Islet of Langerhans (tissue), 1 donor: ENCODE measurements around the gene LUC7L3.

Source experiments
- FAIRE-seq: peaks from one replicate; lab custom pipeline; 2011; peaks lifted over from hg19 to GRCh38; lab: Jason Lieb, UNC

The LUC7L3 gene

DNA sequence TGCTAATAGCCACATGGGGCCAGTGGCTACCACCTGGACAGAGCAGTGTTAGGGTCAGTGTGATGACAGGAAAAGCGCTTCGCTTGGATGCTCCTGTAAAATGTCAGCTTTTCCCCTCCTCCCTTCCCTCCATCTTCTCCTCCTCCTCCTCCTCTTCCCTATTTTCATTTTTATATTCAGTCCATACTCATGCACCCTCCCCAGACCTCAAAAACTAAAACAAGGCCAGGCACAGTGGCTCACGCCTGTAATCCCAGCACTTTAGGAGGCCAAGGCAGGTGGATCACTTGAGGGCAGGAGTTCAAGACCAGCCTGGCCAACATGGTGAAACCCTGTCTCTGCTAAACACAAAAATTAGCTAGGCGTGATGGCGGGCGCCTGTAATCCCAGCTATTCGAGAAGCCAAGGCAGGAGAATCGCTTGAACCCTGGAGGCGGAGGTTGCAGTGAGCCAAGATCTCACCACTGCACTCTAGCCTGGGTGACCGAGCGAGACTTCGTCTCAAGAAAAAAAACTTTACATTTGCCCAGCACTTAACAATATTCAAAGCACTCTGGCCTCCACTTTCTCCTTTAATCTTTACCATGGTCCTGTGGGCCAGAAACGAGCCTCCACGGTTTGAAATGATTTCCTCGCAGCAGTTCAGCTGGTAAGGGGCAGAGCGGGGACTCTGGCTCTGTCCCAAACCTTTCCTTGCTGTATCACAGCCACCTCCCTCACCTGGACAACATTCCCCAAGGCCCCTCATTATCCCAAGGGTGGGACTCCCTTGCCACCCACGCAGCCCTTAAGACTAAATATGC lies 33.5 kb upstream of the LUC7L3 start:
- no peak for FAIRE-seq

DNA sequence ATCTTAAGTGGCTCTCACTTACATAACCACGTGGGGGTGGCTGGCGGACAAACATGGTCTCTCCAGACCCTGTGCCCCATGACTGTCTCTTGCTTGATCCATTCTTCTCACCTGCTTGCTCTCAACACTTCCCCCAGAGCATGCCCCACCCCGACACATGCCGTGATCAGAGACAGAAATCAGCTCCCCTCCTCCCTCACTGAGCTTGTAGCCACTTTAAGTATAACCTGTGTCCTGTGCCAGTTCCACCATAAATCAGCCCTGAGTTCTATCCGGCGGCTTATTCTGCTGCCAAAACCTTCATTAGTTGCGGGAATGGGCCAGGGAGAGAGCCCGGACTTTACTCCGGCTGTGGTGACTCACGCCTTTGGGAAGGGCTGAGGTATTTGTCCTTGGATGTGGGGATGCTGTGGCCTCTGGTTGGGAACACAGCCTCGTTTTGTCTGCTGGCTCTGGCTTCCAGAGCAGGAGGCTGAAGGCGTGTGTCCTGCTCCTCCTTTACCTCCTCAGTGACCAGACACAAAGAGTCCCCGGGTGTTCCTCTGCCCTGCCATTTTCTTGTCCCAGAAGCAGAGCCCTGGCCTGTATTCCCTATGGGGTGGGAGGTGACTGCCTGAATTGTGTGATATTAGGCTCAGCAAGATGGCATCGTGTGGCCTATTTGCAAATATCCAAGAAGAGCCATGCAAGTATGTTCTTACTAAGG lies 32.8 kb upstream of the LUC7L3 start:
- no peak for FAIRE-seq

DNA sequence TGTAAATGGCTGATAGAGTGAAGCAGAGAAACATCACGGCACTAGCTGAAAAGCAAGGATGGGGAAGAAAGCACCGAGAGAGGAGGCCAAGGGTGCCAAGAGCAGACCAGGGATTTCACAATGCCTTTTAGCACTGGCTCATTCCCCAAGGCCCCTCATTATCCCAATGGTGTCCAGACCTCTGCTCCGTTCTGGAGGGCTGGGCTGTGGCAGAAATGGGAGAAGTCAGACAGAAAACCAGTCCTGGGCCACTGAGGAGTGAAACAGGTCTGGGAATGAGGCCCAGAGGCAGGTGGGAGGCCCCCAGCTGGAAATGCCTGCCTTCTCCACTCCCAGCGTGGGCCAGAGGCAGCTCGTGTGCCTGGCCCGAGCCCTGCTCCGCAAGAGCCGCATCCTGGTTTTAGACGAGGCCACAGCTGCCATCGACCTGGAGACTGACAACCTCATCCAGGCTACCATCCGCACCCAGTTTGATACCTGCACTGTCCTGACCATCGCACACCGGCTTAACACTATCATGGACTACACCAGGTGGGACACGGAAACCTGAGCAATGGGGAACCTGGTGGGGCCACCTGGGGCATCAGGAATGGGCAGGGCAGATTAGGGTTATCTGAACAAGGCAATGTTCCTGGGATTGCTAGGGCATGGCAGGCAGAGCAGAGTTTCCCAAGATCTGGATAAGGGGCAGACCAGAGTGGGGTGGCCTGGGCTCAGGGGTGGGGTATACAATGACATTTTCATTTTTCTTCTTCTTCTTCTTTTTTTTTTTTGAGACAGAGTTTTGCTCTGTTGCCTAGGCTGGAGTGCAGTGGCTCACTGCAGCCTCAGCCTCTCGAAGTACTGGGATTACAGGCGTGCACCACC lies 32.0 kb upstream of the LUC7L3 start:
- FAIRE-seq: no peak

DNA sequence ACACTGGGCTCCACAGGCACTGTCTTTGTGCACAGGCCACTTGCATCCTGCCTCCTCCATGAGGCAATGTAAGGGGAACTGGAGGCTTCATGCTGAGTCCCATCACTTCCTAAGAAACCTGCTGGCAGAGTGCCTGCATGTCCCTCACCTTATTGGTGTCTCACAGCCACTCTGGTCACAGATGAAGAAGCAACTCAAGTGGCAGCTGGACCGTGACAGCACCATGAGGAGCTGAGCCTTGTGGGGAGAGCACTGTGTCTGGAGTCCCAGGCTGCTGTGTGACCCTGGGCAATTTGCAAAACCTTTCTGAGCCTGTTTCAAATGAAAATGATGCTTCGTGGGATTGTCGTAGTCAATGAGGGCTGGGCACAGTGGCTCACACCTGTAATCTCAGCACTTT lies 31.2 kb upstream of the LUC7L3 start:
- FAIRE-seq: no peak

DNA sequence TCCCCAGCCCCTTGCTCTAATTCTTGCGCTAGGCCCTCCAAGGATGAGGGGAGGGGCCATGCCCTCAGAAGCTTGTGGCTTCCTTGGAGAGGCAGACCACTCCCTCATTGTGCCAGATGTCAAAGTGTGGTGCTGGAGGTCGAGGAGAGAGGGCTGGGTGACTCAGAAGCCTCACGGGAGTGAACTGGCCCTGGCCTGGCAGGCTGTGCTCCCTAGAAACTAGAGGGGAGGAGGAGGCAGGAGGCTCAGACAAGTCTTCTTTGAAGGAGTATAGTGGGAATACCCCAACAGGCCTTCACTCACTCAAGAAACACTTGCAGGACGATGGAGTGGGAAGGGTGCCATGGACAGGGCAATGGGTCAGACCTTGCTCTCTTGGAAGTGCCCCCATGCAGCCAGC lies 30.2 kb upstream of the LUC7L3 start:
- FAIRE-seq: no peak

DNA sequence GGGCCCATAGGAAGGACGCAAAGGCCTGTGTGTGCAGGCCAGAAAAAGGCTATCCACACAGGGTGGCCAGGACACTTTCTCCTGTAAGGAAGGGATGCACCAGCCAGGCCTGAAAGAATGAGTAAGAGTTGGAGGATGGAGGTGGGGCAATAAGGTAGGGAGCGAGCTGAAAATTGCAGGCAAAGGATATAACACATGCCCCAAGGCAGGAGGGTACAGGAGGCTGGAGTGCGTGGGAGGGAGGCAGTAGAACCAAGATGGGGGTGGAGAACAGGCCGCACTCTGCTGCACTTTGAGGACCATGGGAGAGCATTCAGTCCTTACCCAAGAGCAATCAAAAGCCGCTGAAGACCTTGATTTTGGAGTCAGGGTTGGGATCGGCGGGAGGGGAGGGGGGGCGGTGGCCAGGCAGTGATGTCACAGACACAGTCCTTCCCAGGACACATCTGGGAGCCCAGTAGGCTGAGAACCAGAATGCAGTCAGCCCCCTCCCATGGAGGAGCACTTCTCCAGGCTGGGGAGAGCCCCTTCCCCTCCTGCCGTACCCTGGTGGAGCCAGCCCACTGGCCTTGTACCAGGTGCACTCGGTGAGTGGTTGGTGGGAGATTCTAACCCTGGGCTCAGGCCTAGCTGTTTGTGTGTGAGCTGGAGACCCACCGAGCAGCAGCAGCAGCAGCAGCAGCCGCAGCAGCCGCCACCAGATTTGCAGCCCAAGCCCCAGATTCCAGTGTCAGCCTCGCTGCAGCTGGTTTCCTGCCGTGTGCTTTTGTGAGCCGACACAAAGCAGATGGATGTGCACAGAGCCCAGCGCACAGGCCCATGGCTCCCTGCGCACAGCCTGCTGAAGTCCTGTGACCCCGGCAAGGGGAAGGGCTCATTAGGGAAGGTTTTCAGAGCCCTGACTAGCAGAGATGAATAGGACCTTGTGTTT lies 29.2 kb upstream of the LUC7L3 start:
- no peak for FAIRE-seq

DNA sequence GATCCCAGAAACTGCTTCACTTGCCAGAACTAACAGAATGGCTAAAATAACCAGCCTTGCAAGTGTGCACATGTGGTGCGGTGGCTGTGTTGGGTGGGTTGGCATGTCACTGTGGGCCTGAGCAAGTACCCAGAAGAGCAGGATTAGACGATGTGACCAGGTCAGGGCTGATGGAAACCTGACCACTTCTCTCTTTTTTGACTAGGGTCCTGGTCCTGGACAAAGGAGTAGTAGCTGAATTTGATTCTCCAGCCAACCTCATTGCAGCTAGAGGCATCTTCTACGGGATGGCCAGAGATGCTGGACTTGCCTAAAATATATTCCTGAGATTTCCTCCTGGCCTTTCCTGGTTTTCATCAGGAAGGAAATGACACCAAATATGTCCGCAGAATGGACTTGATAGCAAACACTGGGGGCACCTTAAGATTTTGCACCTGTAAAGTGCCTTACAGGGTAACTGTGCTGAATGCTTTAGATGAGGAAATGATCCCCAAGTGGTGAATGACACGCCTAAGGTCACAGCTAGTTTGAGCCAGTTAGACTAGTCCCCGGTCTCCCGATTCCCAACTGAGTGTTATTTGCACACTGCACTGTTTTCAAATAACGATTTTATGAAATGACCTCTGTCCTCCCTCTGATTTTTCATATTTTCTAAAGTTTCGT lies 28.4 kb upstream of the LUC7L3 start:
- FAIRE-seq: no peak

DNA sequence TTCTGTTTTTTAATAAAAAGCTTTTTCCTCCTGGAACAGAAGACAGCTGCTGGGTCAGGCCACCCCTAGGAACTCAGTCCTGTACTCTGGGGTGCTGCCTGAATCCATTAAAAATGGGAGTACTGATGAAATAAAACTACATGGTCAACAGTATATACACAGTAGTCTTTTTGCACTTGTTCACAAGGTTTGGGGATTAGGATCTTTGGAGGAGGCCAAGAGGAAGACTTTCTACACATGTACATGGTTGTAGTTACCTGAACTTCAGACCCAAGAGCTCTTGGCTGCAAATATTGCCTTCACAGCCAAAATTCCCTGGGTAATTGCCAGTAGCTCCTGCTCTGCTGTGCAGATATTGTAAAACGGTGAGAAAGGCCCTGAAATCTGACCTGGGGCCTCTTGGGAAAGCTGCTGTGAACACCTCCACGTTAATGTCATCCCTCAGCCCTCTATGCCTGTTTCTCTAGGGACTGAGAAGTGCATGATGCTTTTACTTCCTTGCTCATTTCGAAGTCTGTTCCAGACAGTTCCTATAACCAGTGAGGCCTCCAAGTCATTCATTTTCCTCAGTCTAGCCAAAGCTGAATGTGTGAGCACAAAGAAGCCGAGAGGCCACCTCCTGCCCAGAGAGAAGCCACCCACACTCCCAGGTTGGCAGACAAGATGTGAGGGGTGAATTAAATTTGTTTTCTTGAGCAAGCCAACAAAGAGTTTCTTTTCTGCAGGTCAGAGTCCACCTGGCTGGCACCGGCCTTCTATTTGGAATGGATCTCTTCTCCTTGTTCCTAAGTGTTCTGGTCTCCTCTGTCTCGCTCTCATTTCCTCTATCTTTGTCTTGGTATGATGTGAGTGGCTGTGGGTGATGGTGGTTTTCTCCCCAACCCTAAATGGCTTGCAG lies 27.6 kb upstream of the LUC7L3 start:
- no peak for FAIRE-seq

DNA sequence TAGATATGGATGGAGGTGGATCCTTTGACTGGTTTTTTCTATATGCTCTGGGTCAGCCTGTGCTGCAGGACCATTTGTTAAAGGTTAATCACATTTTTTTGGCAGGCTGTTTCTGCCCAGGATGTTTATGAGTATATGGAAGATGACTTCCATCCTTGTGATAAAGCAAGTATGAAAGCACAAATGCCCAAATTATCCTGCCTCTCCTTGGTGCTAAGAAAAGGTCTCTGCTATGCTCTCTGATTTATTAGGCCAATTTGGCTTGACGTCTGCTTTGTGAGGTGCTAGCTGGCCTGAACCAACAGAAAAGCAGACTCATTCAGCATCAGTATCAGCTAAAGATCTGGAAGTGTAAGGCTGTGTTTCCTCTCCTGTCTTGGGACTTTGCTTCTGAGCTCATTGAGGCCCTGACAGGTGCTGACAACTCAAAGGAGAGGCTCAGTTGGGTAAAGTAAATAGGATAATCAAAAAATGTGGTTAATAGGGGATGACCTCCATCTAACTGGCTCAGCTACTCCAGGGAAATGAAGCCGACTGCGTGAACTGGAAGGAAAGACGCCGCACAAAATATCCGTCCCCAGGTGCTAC lies 26.9 kb upstream of the LUC7L3 start:
- FAIRE-seq: no peak

DNA sequence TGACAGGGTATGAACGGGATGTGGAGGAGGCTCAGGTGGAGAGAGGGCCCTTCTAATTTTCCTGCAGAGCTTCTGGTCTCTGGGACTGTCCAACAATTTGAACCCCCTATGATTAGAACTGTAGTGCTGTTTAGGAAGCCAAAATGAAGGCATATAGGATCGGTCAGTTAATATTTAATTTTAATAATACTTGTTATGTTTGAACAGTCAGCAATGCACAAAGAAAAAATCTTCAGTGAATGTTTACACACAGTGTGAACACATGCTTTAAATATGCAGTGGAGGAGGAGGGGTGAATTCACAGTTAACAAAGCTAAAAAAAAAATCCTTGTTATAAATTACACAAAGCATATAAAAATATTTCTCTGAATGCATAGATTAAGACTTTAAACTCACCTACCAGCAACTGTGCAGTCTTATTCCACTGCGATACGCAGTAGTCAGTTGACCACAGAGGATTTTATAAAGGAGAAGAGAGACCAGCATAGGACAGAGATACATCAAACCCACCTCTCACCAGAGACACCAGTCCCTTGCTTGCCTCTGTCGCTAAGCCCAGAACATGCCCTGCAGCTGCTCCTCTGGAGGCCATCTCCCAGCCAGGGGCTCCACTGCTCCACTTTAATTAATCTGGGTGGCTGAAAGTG lies 26.2 kb upstream of the LUC7L3 start:
- peak; percentile 41 for FAIRE-seq

DNA sequence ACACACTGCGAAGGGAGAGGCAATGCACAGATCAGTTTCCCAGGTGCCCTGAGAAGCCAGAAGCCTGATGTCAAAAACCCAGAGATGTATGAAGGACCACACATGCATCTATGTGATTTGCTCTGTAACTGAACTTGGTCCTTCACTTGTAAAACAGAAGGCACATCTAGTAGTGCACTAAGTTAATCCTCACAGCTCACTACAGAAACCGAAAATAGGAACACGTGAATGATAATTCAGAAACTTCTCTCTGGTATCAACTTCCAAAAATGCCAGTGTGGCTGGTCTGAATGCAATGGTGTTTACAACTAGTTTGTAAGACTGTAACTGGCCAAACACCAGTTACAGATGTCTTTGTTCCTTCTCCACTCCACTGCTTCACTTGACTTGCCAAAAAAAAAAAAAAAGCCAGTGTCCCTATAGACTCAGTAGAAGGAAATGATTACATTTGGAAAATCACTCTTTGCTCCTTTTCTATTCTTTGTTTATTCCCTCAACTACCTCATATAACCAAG lies 23.0 kb upstream of the LUC7L3 start:
- no peak for FAIRE-seq

DNA sequence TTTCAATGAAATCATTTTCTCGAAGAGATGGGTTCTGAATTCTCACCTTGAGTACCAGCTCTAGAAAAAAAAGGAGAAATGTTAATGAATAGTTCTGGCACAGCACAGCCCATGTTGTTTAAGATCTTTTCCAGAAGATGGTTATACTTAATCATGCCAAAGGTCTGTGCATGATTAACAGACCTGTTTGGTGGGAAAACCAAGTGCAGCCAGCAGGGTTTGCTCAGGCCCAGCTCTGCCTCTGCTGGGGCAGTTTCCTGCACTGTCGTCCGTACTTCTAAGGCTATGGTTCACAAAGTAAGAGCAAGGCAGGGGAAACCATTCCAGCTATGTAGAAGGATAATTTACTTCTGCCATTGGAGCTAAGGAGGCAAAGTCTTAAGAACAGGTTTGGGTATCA lies 22.3 kb upstream of the LUC7L3 start:
- FAIRE-seq: no peak

DNA sequence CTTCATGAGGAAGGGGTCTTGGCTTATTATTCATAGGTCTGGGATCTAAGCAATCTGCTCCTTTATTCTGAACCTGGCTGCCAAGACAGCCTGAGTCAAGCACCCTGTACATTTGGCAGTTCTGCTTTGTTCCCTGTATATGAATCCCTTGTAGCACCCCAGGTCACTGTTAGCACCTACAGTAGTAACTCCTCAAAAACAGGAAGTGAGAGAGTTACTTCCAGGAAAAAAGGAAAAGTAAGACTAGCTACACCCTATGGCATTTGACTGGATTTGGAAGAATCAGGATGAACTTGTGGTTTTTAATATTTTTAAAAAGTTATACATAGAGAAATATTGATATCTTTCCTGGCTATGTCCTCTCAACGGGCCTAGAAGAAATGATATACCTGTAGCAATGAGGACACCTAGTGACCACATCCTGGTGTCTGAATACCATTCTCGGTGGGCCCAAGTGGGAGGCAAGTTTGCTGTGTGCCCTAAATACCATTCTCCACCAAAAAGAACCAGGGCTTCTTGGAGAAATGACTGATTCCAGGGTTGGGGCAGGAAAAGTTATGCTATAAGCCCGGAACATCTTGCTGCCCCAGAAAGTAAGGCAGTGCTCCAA lies 21.6 kb upstream of the LUC7L3 start:
- FAIRE-seq: no peak

DNA sequence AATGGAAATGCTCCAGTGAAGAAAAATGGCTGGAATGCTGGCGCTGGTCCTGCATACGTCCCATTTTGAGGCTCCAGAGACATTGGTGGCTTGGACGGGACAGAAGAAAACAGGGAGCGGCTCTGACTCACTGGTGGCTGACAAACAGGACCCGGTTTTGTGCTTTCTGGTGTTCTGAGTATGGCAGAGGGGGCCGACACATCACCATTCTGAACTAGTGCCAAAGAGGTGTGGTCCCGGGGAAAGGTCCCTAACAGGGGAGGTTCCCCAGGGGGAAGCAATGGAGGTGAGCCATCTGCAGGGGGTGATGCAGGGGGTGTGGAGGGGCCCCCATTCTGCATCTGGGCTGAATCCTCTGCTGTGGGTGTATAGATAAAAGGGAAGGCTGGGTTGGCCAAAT lies 20.0 kb upstream of the LUC7L3 start:
- FAIRE-seq: no peak

DNA sequence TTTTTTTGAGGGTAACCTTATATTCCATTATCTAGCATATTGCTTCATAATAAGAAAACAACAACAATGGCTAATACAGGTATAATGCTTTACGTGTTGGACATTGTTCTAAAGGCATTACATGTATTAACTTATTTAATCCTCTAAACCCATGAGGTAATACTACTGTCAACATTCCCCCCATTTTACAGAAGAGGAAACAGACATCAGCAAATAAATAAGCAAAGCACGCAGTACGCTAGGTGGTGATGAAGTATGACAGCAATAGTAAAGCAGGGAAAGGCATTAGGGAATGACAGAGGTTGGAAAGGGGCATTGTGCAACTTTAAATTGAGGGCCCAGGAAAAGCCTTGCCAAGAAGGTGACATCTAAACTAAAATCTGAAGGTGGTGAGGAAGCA lies 16.2 kb upstream of the LUC7L3 start:
- no peak for FAIRE-seq

DNA sequence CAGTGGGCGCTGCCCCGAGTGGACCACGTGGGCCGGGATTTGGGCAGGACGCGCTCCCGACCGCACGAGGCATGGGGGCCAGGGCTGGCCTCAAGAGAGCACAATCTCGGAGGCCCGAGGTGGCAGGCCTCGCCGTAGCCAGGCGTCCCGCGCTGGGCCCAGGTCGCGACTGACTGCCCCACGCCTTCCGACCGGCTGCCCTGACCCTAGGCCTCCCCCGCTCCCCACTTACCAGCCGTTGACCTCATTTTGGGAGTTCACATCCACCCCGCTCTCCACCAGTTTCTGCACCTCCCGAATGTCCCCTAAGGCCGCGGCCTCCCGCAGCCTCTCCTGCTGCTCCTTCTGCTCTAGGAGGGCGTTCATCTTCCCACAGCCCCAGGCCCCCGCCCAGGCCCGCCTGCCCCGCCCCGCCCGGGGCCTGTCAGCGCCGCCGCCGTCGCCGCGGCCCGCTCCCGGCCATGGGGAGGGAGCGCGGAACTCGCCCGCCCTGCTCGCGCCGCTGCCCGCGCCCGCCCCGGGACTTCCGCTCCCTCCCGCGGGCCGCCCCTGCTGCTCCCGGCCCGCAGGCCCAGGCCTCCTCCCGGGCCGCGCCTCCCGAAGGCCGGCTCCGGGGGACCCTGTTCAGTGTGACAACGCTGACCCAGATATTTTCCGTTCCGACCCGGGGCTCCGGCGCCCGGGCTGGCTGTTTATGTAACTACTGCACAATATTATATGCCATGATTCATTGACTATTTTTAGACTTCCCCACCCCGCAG lies 11.9 kb upstream of the LUC7L3 start, which contains the start of gene ANKRD40:
TSS of gene ANKRD40 (minus strand) at position 626 of the 761 bp plus-strand sequence. CDS start at position 366, 260 bp downstream.
- FAIRE-seq: peak; percentile 64
